ENCODE results near the gene OPA3.
A peak's percentile ranks its signal among the peaks of the same experiment; 100 is the strongest.
"Not testable (repeated sequence)": the region's sequence is repeated elsewhere in the genome, so short reads cannot be mapped to it uniquely, and the experiment has no call there.

OPA3 gene

GRCh38 chr19:45584332-45585157 lies at the start of gene OPA3:
OPA3 (minus strand) TSS chr19:45584802; CDS start chr19:45584764, 38 bp downstream.
- peak; percentile 99 for DNase-seq (ENCODE audit: low read depth)

- DNase-seq (ENCODE audit: low read depth) = no peak
These were observed 48.0 kb upstream of the OPA3 start for GRCh38 chr19:45632468-45633196.

- DNase-seq (ENCODE audit: low read depth) = no peak
These were observed 45.9 kb upstream of the OPA3 start for GRCh38 chr19:45630463-45630862.

- no peak for DNase-seq (ENCODE audit: low read depth)
These were observed 45.1 kb upstream of the OPA3 start for GRCh38 chr19:45629704-45630103.

- DNase-seq (ENCODE audit: low read depth) = not testable (repeated sequence)
These were observed 43.6 kb upstream of the OPA3 start for GRCh38 chr19:45628219-45628618.

- no peak for DNase-seq (ENCODE audit: low read depth)
These were observed 39.4 kb upstream of the OPA3 start for GRCh38 chr19:45623984-45624383.

GRCh38 chr19:45621976-45622503 lies 37.4 kb upstream of the OPA3 start:
- DNase-seq (ENCODE audit: low read depth) = no peak

GRCh38 chr19:45621389-45621788 lies 36.8 kb upstream of the OPA3 start:
- no peak for DNase-seq (ENCODE audit: low read depth)

GRCh38 chr19:45616704-45617017 lies 32.1 kb upstream of the OPA3 start:
- no peak for DNase-seq (ENCODE audit: low read depth)

- peak; percentile 90 for DNase-seq (ENCODE audit: low read depth)
These were observed 31.4 kb upstream of the OPA3 start for GRCh38 chr19:45615795-45616703.

- DNase-seq (ENCODE audit: low read depth) = not testable (repeated sequence)
These were observed 30.5 kb upstream of the OPA3 start for GRCh38 chr19:45615056-45615455.

- DNase-seq (ENCODE audit: low read depth) = no peak
These were observed 29.5 kb upstream of the OPA3 start for GRCh38 chr19:45613926-45614725.

- DNase-seq (ENCODE audit: low read depth) = no peak
These were observed 24.3 kb upstream of the OPA3 start for GRCh38 chr19:45608948-45609347.

GRCh38 chr19:45607071-45608029 lies 22.7 kb upstream of the OPA3 start:
- DNase-seq (ENCODE audit: low read depth) = peak; percentile 34

GRCh38 chr19:45601524-45602374 lies 17.1 kb upstream of the OPA3 start, which contains the start of gene GPR4:
GPR4 (minus strand) TSS chr19:45602212; CDS start chr19:45591866, 10,346 bp downstream.
- DNase-seq (ENCODE audit: low read depth) = no peak

- no peak for DNase-seq (ENCODE audit: low read depth)
These were observed 16.5 kb upstream of the OPA3 start for GRCh38 chr19:45601115-45601514.

GRCh38 chr19:45600340-45600885 lies 15.8 kb upstream of the OPA3 start:
- DNase-seq (ENCODE audit: low read depth) = no peak

- no peak for DNase-seq (ENCODE audit: low read depth)
These were observed 14.7 kb upstream of the OPA3 start for GRCh38 chr19:45599286-45599685.

Measured in CMK (cell line).